NCI-H774 (cell line): Measurements from ENCODE around the gene ASCC2.
A peak's percentile ranks its signal among the peaks of the same experiment; 100 is the strongest.
"Not testable (repeated sequence)": the region's sequence is repeated elsewhere in the genome, so short reads cannot be mapped to it uniquely, and the experiment has no call there.

ENCODE experiments used
- DNase-seq: peaks from one replicate; lab custom pipeline; 2025; lab: John Stamatoyannopoulos, UW

ASCC2 gene, protein sequence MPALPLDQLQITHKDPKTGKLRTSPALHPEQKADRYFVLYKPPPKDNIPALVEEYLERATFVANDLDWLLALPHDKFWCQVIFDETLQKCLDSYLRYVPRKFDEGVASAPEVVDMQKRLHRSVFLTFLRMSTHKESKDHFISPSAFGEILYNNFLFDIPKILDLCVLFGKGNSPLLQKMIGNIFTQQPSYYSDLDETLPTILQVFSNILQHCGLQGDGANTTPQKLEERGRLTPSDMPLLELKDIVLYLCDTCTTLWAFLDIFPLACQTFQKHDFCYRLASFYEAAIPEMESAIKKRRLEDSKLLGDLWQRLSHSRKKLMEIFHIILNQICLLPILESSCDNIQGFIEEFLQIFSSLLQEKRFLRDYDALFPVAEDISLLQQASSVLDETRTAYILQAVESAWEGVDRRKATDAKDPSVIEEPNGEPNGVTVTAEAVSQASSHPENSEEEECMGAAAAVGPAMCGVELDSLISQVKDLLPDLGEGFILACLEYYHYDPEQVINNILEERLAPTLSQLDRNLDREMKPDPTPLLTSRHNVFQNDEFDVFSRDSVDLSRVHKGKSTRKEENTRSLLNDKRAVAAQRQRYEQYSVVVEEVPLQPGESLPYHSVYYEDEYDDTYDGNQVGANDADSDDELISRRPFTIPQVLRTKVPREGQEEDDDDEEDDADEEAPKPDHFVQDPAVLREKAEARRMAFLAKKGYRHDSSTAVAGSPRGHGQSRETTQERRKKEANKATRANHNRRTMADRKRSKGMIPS

DNA sequence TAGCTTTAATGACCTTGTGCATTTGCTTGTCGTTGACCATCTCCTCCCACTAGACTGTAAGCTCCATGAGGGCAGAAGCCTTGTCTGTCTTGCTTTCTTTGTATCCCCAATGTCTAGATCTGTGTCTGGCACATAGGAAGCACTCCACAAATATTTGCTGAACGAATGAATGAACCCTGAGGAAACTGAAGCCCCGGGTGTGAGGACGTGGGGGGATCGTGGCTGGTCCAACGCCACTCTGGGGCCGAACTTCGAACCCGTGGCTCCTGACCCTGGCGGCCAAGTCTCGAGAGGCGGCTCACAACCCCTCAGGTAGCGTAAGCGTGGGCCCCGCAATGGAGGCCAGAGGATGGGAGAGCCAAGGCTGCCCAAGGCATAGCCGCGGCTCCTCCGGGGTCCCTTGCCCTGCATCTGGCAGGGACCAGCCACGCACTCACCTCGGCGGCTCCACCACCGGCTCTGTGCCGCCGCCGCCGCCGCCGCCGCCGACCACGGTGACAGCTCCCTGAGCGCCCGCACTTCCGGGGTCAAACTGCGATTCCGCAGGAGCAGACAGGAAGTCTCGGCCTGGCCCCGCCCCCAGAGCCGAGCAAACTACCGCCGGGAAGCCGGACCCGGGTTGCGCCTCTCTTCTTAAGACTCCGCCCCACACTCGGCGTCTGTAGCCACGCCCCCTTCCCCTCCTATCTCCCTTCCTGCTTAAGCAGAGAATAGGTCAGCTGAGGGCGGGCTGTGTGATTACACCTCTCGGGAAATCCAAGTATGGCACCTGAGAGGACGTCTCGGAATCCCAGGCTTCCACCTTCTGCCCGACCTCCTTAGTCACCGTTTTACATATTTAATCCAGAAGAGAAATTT, at the start of gene ASCC2:
Gene ASCC2 (minus strand): TSS at position 534 of the 858 bp plus-strand sequence. CDS start 5,949 bp downstream, outside the sequence.
- peak; percentile 89 for DNase-seq

DNA sequence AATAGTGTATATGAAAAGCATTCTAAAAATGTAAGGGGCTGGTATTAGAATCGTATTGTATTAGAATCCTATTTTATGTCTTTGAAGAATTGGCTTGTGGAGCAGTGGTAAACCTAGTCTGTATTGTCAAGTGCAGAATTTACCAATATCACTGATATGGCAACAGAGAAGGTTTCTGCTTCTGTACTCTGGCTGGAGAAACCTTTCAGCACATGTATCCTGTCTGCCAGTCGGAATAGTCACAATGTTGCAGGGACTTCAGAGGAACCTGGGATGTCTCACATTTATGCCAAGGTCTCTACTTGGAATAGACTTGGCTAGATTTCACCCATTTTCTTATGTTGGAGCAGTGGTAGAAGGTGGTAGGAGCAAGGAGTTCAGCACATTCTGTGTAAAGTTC, 49.3 kb upstream of the ASCC2 start:
- DNase-seq: no peak

DNA sequence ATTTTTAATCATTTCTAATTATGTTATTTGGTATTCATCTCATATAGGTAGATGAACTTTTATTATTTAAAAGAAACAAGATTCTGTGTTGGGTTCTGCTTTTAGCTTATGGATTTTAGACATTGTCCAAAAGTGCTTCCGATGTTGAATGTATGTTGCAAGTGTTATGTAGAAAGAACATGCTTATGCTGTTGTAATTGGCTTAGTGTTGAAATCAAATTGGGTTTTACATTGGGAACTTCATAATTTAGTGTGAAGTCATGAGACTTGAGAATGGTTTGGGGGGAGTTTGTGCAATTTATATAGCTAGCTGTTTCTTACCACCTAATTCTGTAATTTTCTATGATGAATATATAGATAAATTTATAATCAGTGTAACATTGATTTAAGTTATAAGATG, 48.5 kb upstream of the ASCC2 start:
- no peak for DNase-seq

DNA sequence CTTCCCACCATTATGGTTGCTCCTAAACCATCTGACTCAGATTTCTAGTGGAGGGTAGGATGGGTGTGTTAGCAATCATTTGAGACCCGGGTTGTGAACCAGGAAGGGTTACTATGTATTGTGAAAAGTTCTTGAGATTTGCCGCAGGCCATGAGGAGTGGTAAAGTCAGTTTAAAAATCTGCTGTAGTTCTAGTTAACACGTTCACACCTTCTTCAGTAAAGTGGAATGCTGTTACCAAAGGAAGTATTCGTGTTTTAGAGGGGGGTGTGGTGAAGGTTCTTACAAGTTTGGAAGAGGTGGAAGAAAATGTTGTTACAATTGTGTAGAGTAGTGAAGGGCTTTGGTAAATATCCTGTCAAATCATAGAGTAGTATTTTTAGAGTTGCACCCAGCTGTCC, 47.5 kb upstream of the ASCC2 start:
- no peak for DNase-seq

DNA sequence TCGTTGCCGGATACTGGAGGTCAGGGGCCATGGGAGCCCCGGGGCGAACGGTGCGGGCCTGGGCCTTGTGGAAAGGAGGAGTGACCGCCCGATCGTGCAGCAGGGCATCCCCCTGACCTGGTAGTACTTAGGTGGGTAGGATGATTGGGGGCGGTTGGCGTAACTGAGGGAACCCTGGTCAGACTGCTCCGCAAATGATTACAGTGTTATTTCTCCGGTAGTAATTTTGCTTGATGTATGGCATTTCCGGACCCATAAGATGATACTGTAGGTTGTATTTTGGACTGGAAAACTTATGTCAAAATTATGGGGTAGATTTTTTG, 45.7 kb upstream of the ASCC2 start:
- DNase-seq: no peak

DNA sequence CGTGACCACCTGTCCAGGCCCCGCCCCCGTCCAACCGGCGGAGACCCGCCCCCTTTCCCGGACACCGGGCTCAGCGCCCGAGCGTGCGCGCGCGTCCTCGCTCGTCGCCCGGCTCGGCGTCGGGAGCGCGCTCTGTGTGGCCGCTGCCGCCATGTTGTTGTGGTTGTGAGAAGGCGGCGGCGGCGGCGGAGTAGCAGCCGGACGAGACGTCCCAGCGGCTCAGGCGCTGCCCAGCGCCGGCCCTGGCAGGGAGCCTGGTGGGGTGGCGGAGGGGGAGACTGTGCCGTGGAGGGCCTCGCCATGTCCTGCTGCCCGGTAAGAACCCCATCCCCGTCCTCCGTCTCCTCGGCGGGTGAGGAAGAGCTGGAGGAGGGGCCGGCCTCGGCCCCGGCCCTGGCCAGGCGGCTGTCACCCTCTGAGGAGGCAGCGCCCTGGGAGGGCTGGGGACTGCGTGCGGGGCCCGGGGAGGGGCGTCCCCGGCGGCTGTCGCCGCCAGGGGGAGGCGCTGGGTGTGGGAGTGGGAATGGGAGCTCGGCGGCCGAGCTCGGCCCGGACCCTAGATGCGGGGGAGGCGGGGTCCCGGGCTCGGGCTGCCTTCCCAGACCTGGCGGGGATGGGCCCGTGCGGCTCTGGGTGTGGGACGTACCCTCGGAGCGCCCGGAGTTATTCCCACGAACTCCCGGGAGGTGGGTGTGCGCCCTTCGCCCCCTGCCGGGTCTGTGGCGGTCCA, 45.1 kb upstream of the ASCC2 start, which contains the start of gene MTMR3:
Gene MTMR3 (plus strand): TSS at position 130 of the 730 bp plus-strand sequence. CDS start 87,886 bp downstream, outside the sequence.
- peak; percentile 70 for DNase-seq

DNA sequence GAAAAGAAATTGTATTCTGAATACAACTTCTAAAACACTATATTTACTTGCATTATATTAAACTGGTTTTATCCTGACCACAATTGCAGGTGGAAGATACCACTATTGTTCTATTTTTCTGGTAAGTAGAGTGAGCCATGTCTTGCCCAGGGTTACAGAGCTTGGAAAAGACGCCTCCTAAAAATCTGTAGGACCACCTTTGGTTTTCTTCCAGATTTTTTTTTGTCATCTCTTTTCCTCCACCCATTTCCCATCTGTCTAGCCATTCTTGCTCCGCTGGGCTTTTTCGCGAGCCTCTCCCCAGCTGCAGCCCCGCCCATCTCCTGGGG, 44.6 kb upstream of the ASCC2 start:
- no peak for DNase-seq

DNA sequence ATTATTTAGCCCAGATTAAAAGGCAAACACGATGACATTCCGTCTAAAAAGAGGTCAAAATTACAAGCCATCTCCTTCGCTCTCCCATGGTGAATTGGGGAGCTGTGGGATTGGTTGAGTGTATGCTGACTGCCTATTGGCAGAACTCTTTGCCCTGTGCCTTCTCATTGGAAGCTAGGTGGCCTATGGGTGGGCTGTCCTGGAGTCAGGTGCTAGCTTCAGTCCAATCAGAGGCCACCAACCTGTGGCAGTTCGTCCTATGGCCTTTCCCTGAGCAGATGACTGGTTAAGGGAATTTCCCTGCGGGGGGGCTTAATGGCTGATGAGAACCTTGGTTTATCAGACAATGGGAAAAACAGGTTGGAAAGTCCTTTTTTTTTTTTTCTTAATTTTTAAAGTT, 41.7 kb upstream of the ASCC2 start:
- DNase-seq: no peak

DNA sequence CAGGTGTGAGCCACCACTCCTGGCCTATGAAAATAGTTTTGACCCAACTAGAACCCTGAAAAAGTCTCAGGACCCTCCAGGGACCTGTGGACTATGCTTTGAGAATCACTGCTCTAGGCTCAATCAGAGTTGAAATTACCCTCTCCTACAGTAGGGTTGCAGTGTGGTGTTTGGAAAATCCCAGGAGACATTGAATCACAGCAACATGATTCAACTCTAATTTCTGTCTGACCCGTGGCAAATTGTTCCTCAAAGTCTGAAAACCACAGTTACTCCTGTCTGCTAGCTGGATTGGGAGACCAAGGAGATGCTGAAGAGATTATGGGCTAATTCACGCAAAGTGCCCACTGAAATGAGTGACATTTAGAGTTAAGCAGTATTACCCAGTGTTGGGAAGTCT, 39.5 kb upstream of the ASCC2 start:
- no peak for DNase-seq

DNA sequence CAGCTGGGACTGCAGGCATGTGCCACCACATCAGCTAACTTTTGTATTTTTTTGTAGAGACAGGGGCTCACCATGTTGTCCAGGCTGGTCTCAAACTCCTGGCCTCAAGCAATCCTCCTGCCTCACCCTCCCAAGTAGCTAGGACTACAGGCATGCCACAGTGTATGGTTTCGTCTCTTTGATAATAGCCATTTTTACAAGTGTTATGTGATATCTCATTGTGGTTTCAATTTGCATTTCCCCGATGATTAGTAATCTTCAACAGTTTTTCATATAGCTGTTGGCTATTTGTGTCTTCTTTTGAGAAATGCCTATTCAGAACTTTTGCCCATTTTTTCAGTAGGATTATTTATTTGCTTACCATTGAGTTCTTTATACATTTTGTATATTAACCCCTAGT, 35.9 kb upstream of the ASCC2 start:
- no peak for DNase-seq

DNA sequence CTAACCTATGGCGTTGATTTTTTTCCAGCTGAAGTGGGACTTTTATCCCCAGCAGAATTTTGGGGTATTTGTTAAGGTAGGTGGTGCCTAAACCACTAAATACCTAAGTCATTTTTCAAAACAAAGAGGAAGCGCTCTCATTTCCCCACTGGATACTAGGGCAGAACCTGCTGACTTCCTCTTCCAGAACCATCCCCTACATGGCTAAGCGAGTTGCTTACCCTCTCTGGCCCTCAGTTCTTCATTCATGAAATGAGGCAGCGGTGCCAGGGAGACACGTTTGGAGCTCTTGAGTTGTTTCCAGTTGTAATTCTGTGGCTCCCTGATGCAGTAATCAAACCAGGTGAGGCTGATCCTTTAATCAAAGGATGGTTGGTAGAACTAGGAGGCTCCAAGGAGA, 34.9 kb upstream of the ASCC2 start:
- no peak for DNase-seq

DNA sequence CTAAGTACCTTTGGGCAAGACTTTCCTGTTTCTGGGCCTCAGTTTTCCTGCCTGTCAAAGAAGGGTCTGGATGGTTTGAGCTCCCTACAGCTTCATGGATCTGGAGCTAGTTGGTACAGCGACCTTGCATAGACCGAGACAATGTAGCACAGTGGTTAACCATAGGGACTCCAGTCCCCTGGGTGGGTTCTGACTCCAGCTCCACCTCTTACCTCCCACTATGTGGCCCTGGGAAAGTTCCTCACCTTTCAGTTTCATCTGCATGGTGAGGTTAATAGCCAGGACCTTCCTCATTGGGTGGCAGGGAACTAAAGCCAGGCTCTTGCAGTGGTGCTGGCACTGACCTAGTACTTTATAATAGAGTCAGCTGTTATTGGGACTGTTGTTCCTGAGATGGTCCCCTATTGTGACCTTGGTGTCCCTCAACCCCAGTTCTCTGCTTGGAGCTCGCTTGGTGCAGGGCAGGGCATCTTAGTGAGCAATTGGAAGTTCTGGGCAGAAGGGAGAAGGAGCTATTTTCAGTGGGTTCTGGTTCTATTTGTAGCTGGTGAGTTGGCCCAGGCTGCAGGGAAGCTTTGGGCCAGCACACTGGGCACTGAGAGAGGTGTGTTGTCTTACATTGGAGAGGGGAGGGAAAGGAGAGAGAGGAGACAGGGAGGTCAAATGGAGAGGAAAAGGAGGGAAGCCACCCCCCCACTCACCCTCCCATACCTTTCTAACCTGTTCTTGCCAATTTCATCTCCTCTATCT, 34.2 kb upstream of the ASCC2 start:
- DNase-seq: no peak

DNA sequence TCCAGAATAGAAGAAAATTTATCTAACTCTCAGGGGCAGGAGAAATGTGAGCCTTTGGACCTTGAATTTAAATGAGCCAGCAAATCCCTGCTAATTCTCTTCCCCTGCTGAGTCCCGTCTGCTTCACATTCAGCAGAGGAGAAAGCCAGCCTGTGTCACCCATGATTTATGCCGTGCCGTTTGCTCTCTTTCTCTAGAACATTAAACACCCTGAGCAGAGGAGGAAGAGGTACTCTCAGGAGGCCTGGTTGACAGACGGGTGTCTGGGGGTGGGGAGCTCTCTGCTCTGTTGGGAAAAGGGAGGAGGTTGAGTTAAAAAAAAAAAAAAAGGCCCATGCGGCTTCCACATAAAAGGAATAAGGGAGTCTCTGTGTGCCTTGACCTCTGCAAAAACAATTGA, 33.6 kb upstream of the ASCC2 start:
- no peak for DNase-seq

DNA sequence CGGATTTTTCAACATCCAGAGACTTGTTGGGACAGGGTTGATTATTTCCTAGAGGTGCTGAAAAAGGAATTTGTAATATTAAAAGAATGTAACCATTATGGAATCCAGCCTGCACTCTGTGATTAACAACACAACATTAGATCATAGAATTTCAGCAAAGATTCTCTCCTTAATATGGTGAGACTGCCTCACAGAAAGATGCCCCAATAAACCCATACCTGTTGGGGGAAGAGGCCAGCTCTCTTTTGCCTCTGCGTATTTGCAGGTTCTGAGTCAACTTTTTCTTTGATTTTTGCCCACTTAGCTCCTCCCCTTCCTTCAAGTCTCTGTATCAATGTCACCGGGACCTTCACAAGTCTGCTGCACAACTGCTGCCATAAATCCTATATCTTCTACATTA, 32.5 kb upstream of the ASCC2 start:
- no peak for DNase-seq

DNA sequence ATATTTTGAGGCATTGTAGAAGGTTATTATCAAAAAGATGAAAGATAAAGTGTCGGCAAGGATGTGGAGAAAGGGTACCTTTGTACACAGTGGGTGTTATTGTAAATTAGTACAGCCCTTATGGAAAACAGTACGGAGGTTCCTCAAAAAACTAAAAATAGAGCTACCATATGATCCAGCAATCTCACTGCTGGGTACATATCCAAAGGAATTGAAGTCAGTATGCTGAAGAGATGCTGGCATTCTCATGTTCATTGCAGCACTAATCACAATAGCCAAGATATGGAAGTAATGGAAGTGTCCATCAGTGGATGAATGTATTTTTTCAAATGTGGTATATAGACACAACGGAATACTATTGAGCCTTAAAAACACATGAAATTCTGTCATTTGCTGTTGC, 29.8 kb upstream of the ASCC2 start:
- no peak for DNase-seq

DNA sequence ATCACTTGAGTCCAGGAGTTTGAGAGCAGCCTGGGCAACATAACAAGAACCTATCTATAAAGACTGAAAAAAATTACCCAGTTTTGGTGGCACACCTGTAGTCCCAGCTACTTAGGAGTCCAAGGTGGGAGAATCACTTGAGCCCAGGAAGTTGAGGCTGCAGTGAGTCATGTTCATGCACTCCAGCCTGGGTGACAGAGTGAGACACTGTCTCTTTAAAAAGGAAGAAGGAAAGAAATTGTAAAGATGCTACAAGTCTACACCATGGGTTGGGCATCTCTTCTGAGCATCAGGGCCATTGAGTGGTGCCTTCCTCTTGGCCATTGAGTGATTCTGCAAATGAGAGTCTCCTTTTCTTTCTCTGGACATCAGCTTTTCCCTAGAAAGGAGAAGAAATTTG, 29.2 kb upstream of the ASCC2 start:
- no peak for DNase-seq

DNA sequence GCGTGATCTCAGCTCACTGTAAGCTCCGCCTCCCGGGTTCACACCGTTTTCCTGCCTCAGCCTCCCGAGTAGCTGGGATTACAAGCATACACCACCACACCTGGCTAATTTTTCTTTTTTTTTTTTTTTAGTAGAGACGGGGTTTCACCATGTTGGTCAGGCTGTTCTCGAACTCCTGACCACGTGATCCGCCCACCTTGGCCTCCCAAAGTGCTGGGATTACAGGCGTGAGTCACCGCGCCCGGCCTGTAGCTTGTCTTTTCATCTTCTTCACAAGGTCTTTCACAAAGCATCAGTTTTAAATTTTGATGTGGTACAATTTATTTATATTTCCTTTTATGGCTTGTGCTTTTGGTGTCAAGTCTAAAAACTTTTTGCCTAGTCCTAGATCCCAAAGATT, 27.5 kb upstream of the ASCC2 start:
- DNase-seq: not testable (repeated sequence)

DNA sequence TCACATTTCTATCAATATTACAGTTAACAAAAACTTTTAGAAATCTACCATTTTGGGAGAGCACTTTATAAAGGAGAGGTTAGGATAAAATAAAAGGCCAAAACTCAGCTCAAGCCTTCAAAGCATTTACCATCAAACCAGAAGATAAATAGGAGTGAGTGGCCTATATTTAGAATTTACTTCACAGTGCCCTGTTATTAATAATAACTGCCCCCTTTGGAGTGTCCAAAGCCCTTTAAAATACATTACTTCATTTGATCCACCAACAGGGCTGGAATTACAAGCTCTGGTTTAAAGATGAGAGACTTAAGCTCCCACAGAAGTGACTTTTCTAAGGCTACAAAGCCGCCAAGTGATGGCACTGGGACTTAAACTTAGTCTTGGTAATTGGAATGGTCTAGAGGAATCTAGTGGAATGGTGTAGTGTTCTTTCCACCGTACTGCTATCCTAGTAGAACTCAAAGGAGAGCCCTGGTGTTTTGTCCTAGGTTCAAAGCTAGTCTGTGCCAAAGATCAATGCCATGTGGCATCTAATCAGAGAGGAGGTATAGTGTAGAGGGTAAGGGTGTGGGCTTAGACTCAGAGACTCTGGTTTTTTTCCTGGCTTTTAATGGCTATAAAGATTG, 23.7 kb upstream of the ASCC2 start:
- DNase-seq: no peak

DNA sequence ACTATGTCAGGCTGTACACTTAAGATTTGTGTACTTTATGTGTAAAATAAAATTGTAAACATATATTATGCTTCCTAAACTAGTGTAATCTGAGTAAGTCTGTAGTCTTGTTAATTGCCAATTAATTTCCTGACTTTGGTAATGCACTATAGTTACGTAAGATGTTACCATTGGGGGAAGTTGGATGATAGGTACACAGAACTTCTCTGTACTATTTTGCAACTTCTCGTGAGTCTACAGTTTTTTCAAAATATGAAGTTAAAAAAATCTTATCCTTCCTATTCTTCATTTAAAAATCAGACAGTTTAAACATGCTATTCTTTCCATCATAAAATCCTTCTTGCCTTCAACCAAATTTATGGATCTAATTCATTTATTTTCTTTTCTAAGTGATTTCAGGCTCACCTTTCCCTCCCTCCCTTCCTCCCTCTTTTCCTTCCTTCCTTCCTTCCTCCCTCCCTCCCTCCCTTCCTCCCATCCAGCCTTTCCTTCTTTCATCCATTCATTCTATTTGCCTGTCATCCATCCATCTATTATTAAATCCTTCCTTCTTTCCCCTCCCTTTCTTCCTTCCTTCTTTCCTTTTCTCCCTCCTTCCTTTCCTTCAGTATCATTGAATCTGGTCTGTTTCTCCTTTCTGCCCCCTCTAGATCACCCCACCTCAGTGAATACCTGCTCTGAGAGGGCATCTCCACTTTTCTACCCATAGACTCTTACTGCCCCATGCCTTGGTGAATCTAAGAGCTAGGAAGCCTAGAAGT, 22.1 kb upstream of the ASCC2 start:
- DNase-seq: no peak

DNA sequence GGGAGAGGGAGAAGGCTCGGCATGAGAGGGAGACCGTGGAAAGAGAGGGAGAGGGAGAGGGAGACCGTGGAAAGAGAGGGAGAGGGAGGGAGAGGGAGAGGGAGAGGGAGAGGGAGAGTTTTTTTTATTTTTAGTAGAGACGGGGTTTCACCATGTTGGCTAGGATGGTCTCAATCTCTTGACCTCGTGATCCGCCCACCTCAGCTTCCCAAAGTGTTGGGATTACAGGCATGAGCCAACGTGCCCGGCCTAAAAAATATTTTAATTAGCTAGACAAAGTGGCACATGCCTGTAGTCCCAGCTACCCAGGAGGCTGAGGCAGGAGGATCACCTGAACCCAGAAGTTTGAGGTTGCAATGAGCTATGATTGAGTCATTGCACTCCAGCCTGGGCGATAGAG, 21.0 kb upstream of the ASCC2 start:
- not testable (repeated sequence) for DNase-seq
